ENCODE data around the gene TLE6.

- TF ChIP-seq CTCF (IDR thresholded peaks at IDR 0.05) (no peak), EP300 (IDR thresholded peaks at IDR 0.05) (no peak), POLR2A (IDR thresholded peaks at IDR 0.05) (no peak)
Measured at GRCh38 chr19:3008994-3009393, 31.6 kb downstream of the TLE6 start.

All from tibial nerve (tissue), 4 donors.